Measurements from ENCODE around the gene TBL3. TPM values are rescaled to one million over a fixed set of nuclear protein-coding genes. Genes with fewer than 3 reads are reported as not detected.

Gene TBL3
- polyA plus RNA-seq, 1 donor from 2014 or later, result 21.4 TPM

DNA sequence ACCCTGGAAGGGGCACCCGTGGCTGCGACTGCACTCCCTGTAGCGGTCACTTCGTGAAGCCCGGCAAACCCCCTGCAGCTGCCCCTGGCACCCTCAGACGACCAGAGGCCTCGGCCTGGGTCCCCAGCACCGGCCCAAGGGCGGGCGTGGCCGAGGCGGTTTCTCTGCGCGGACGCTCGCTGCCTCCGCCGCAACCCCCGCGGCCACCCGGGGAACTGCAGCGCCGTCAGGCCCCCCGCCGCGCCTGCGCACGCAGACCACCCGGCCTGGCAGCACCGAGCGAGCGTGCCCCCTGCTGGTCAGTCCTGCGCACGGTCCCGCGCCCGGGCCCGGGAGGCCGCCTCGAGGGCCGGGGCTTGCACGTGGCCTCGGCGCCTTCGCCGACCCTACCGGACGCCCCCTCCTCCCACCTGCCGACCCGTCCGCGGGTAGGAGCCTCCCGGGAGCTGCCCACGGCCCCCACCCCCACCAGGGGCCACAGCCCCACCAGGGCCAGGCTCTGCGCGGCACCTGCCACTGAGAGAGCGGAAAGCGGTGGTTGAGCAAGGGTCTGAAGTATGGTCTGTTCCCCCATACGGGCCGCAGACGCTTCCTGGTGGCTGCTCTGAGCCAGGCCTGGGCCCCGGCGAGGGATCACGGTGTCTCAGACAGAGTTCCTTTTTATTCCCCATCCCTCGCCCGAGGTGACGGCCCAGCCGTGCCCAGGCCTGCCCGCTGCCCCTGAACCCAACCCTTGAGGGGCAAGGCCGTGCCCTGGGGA is 42.1 kb upstream of the TBL3 start:
- H3F3A ChIP-seq (ENCODE audit: insufficient read depth, low read length, poor library complexity, severe bottlenecking), result no peaks in the 10 kb centered on the region
- H2AFZ ChIP-seq (ENCODE audit: low read depth, low read length), result no peak overlapping the region
- no peaks in the 10 kb centered on the region for H3K9me3 ChIP-seq (ENCODE audit: low read length)
- no peaks in the 10 kb centered on the region for H3K79me2 ChIP-seq (replicated peaks; ENCODE audit: insufficient read depth, low read length)
- peak overlapping the region; percentile 38 for H3K9ac ChIP-seq (ENCODE audit: low read length)
- H3K27ac ChIP-seq (ENCODE audit: low read length), result no peak overlapping the region
- H3K27me3 ChIP-seq (ENCODE audit: insufficient read depth, low read depth, low read length), result no peaks in the 10 kb centered on the region
- H3K4me3 ChIP-seq (ENCODE audit: low read length), result peak overlapping the region; percentile 56
- H3K4me2 ChIP-seq (ENCODE audit: low read length), result no peak overlapping the region
- no peaks in the 10 kb centered on the region for H3K36me3 ChIP-seq (ENCODE audit: insufficient read depth, low read length)
- no peak for TF ChIP-seq POLR2AphosphoS5 (IDR thresholded peaks at IDR 0.05)
- TF ChIP-seq EP300 (conservative IDR thresholded peaks at IDR 0.05; ENCODE audit: poor library complexity, severe bottlenecking), result no peak
- TF ChIP-seq MXI1 (conservative IDR thresholded peaks at IDR 0.05; ENCODE audit: poor library complexity, severe bottlenecking), result peak; percentile 28
- TF ChIP-seq TAF1 (IDR thresholded peaks at IDR 0.05; ENCODE audit: low read depth), result no peak
- TF ChIP-seq EZH2 (IDR thresholded peaks at IDR 0.05; ENCODE audit: borderline replicate concordance, insufficient read depth, low read length, poor library complexity, severe bottlenecking), result no peak
- TF ChIP-seq, protein P1, sequence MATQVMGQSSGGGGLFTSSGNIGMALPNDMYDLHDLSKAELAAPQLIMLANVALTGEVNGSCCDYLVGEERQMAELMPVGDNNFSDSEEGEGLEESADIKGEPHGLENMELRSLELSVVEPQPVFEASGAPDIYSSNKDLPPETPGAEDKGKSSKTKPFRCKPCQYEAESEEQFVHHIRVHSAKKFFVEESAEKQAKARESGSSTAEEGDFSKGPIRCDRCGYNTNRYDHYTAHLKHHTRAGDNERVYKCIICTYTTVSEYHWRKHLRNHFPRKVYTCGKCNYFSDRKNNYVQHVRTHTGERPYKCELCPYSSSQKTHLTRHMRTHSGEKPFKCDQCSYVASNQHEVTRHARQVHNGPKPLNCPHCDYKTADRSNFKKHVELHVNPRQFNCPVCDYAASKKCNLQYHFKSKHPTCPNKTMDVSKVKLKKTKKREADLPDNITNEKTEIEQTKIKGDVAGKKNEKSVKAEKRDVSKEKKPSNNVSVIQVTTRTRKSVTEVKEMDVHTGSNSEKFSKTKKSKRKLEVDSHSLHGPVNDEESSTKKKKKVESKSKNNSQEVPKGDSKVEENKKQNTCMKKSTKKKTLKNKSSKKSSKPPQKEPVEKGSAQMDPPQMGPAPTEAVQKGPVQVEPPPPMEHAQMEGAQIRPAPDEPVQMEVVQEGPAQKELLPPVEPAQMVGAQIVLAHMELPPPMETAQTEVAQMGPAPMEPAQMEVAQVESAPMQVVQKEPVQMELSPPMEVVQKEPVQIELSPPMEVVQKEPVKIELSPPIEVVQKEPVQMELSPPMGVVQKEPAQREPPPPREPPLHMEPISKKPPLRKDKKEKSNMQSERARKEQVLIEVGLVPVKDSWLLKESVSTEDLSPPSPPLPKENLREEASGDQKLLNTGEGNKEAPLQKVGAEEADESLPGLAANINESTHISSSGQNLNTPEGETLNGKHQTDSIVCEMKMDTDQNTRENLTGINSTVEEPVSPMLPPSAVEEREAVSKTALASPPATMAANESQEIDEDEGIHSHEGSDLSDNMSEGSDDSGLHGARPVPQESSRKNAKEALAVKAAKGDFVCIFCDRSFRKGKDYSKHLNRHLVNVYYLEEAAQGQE (IDR thresholded peaks at IDR 0.05; ENCODE audit: borderline replicate concordance), result no peak
- TF ChIP-seq RAD21 (conservative IDR thresholded peaks at IDR 0.05), result peak; percentile 73
- TF ChIP-seq SMC3 (conservative IDR thresholded peaks at IDR 0.05; ENCODE audit: poor library complexity), result peak; percentile 84
- TF ChIP-seq, protein P2, sequence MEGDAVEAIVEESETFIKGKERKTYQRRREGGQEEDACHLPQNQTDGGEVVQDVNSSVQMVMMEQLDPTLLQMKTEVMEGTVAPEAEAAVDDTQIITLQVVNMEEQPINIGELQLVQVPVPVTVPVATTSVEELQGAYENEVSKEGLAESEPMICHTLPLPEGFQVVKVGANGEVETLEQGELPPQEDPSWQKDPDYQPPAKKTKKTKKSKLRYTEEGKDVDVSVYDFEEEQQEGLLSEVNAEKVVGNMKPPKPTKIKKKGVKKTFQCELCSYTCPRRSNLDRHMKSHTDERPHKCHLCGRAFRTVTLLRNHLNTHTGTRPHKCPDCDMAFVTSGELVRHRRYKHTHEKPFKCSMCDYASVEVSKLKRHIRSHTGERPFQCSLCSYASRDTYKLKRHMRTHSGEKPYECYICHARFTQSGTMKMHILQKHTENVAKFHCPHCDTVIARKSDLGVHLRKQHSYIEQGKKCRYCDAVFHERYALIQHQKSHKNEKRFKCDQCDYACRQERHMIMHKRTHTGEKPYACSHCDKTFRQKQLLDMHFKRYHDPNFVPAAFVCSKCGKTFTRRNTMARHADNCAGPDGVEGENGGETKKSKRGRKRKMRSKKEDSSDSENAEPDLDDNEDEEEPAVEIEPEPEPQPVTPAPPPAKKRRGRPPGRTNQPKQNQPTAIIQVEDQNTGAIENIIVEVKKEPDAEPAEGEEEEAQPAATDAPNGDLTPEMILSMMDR (IDR thresholded peaks at IDR 0.05; ENCODE audit: poor library complexity, severe bottlenecking), result peak; percentile 95
- H4K20me1 ChIP-seq (ENCODE audit: insufficient read depth), result no peaks in the 10 kb centered on the region
- no peaks in the 10 kb centered on the region for H3K9me2 ChIP-seq (ENCODE audit: insufficient read depth, low read length)

GRCh38 chr16:1930338-1930720 is 41.5 kb upstream of the TBL3 start:
- TF ChIP-seq EZH2 (IDR thresholded peaks at IDR 0.05; ENCODE audit: borderline replicate concordance, insufficient read depth, low read length, poor library complexity, severe bottlenecking), result no peak
- no peak for TF ChIP-seq EP300 (conservative IDR thresholded peaks at IDR 0.05; ENCODE audit: poor library complexity, severe bottlenecking)
- TF ChIP-seq SMC3 (conservative IDR thresholded peaks at IDR 0.05; ENCODE audit: poor library complexity), result no peak
- no peak for TF ChIP-seq MXI1 (conservative IDR thresholded peaks at IDR 0.05; ENCODE audit: poor library complexity, severe bottlenecking)
- TF ChIP-seq TAF1 (IDR thresholded peaks at IDR 0.05; ENCODE audit: low read depth), result no peak
- no peak for TF ChIP-seq RAD21 (conservative IDR thresholded peaks at IDR 0.05)
- TF ChIP-seq POLR2AphosphoS5 (IDR thresholded peaks at IDR 0.05), result no peak
- TF ChIP-seq, protein P1 (IDR thresholded peaks at IDR 0.05; ENCODE audit: borderline replicate concordance), result no peak
- TF ChIP-seq, protein P2 (IDR thresholded peaks at IDR 0.05; ENCODE audit: poor library complexity, severe bottlenecking), result no peak
- Histone ChIP-seq H3K27me3 (ENCODE audit: insufficient read depth, low read depth, low read length) (no peaks in the 10 kb centered on the region), H3F3A (ENCODE audit: insufficient read depth, low read length, poor library complexity, severe bottlenecking) (no peaks in the 10 kb centered on the region), H3K4me2 (ENCODE audit: low read length) (no peak overlapping the region), H3K9me3 (ENCODE audit: low read length) (no peaks in the 10 kb centered on the region), H3K36me3 (ENCODE audit: insufficient read depth, low read length) (no peaks in the 10 kb centered on the region), H3K9ac (ENCODE audit: low read length) (no peak overlapping the region), H3K4me3 (ENCODE audit: low read length) (no peak overlapping the region), H4K20me1 (ENCODE audit: insufficient read depth) (no peaks in the 10 kb centered on the region), H3K79me2 (replicated peaks; ENCODE audit: insufficient read depth, low read length) (no peaks in the 10 kb centered on the region), H3K9me2 (ENCODE audit: insufficient read depth, low read length) (no peaks in the 10 kb centered on the region), H3K27ac (ENCODE audit: low read length) (no peak overlapping the region), H2AFZ (ENCODE audit: low read depth, low read length) (no peak overlapping the region)

Measured in neural cell (in vitro differentiated cells).